Measurements from ENCODE around the gene C3orf18. TPM values are rescaled to one million over a fixed set of nuclear protein-coding genes. Genes with fewer than 3 reads are reported as not detected.
A peak's percentile ranks its signal among the peaks of the same experiment; 100 is the strongest.

C3orf18 gene
- total RNA-seq, 1 donor from 2014 or later, result 12.5 TPM

DNA sequence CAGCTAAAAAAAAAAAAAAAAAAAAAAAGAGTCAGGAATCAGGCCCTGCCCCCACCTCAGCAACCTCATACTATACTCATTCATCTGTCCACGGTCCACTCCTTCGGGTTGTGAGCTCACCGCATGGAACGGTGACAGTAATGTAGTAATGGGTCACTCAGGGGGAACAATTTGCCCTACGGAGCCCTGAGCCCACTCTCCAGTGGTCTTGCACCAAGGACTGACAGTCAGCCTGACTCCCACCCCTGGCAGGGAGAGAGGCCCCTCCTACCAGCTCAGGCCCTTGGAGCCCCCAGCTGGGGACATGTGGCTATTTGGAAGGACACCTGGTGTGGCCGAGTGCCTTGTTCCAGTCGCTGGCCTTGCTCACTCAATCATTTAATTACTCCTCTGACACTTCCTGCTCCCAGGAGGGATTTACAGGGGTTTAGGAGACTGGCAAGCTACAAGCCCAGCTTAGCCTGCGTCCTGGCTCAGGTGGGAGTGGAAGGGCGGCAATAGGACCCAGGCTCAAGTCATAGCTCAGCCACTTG lies 44.2 kb downstream of the C3orf18 start:
- Mint-ChIP-seq H3K27me3 (peaks cover 35% of the 10 kb centered on the region), H3K4me1 (ENCODE audit: low read depth) (peaks cover 3% of the 10 kb centered on the region), H3K9me3 (ENCODE audit: low read depth) (no peaks in the 10 kb centered on the region), H3K36me3 (ENCODE audit: insufficient read depth) (no peaks in the 10 kb centered on the region), H3K4me3 (ENCODE audit: low read depth) (no peak overlapping the region), H3K27ac (no peak overlapping the region)
- TF ChIP-seq, protein P1, sequence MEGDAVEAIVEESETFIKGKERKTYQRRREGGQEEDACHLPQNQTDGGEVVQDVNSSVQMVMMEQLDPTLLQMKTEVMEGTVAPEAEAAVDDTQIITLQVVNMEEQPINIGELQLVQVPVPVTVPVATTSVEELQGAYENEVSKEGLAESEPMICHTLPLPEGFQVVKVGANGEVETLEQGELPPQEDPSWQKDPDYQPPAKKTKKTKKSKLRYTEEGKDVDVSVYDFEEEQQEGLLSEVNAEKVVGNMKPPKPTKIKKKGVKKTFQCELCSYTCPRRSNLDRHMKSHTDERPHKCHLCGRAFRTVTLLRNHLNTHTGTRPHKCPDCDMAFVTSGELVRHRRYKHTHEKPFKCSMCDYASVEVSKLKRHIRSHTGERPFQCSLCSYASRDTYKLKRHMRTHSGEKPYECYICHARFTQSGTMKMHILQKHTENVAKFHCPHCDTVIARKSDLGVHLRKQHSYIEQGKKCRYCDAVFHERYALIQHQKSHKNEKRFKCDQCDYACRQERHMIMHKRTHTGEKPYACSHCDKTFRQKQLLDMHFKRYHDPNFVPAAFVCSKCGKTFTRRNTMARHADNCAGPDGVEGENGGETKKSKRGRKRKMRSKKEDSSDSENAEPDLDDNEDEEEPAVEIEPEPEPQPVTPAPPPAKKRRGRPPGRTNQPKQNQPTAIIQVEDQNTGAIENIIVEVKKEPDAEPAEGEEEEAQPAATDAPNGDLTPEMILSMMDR (IDR thresholded peaks at IDR 0.05; ENCODE audit: unreplicated experiment), result no peak
- no peak for DNase-seq (ENCODE audit: low spot score, unreplicated experiment)

DNA sequence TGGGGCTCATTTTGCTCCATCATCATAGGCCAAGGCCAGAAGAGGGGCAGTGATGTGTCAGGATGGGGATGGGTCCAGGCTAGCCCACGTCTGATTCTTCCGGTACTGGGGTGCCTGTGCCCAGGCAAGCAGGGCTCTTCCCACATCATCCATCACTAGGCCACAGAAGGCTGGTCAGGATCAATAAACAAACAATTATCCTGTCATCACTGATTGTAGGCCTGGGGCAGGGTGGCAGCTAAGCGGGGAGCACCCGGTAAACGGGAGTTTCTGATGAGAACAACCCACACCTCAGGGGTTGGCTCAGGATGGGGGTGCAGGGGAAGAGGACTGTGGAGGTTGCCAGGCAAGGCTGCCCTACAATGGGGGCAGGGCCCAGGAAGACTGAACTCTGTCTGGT lies 46.0 kb downstream of the C3orf18 start:
- no peak for DNase-seq (ENCODE audit: low spot score, unreplicated experiment)
- Mint-ChIP-seq H3K27me3 (peaks cover 32% of the 10 kb centered on the region), H3K4me3 (ENCODE audit: low read depth) (no peak overlapping the region), H3K27ac (no peak overlapping the region), H3K9me3 (ENCODE audit: low read depth) (no peaks in the 10 kb centered on the region), H3K4me1 (ENCODE audit: low read depth) (peaks cover 6% of the 10 kb centered on the region), H3K36me3 (ENCODE audit: insufficient read depth) (no peaks in the 10 kb centered on the region)
- TF ChIP-seq, protein P1 (IDR thresholded peaks at IDR 0.05; ENCODE audit: unreplicated experiment), result no peak

DNA sequence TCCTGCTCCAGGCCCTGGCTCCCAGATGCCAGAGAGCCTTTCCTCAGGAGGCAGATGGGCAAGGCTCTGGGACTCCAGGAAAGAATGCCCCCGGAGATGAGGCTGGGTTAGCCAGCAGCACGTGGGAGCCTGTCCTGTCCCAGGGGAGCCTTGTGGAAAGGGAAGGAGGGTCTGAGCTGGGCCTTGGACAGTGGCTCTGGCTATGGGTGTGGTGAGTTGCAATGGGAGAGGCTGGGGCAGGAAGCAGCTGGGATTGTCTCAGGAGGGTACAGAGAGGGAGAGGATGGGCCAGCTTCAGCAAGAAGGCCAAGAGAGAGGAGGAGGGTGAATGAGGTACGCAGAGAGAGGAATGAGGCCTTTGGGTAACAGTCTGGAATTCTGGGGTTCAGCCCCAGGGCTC lies 46.7 kb downstream of the C3orf18 start:
- DNase-seq (ENCODE audit: low spot score, unreplicated experiment), result no peak
- H3K9me3 Mint-ChIP-seq (ENCODE audit: low read depth), result no peaks in the 10 kb centered on the region
- H3K27me3 Mint-ChIP-seq, result peaks cover 32% of the 10 kb centered on the region
- TF ChIP-seq, protein P1 (IDR thresholded peaks at IDR 0.05; ENCODE audit: unreplicated experiment), result no peak
- H3K4me3 Mint-ChIP-seq (ENCODE audit: low read depth), result no peak overlapping the region
- H3K27ac Mint-ChIP-seq, result no peak overlapping the region
- H3K4me1 Mint-ChIP-seq (ENCODE audit: low read depth), result peaks cover 12% of the 10 kb centered on the region
- H3K36me3 Mint-ChIP-seq (ENCODE audit: insufficient read depth), result no peaks in the 10 kb centered on the region

GRCh38 chr3:50519471-50520089 lies 48.0 kb downstream of the C3orf18 start:
- H3K4me1 Mint-ChIP-seq (ENCODE audit: low read depth), result peaks cover 14% of the 10 kb centered on the region

GRCh38 chr3:50518436-50518835 lies 49.1 kb downstream of the C3orf18 start:
- H3K27ac Mint-ChIP-seq, result no peak overlapping the region
- TF ChIP-seq, protein P1 (IDR thresholded peaks at IDR 0.05; ENCODE audit: unreplicated experiment), result no peak
- H3K4me1 Mint-ChIP-seq (ENCODE audit: low read depth), result peaks cover 12% of the 10 kb centered on the region
- DNase-seq (ENCODE audit: low spot score, unreplicated experiment), result no peak
- no peaks in the 10 kb centered on the region for H3K9me3 Mint-ChIP-seq (ENCODE audit: low read depth)
- H3K36me3 Mint-ChIP-seq (ENCODE audit: insufficient read depth), result no peaks in the 10 kb centered on the region
- no peak overlapping the region for H3K4me3 Mint-ChIP-seq (ENCODE audit: low read depth)
- peaks cover 37% of the 10 kb centered on the region for H3K27me3 Mint-ChIP-seq

More at GRCh38 chr3:50519471-50520089, 48.0 kb downstream of the C3orf18 start:
- peaks cover 36% of the 10 kb centered on the region for H3K27me3 Mint-ChIP-seq
- H3K36me3 Mint-ChIP-seq (ENCODE audit: insufficient read depth), result no peaks in the 10 kb centered on the region
- TF ChIP-seq, protein P1 (IDR thresholded peaks at IDR 0.05; ENCODE audit: unreplicated experiment), result peak; percentile 95
- H3K4me3 Mint-ChIP-seq (ENCODE audit: low read depth), result no peak overlapping the region
- no peaks in the 10 kb centered on the region for H3K9me3 Mint-ChIP-seq (ENCODE audit: low read depth)
- H3K27ac Mint-ChIP-seq, result no peak overlapping the region
- peak; percentile 76 for DNase-seq (ENCODE audit: low spot score, unreplicated experiment)
